HG03097 (cell line): ENCODE measurements around the gene MAP2K4.

Source experiments
- ATAC-seq: cut with Tn5 transposase; IDR thresholded peaks from one replicate; pipeline ENCODE4 v1.9.1; 2021; ENCODE audit not compliant: unreplicated experiment, low FRiP score

Gene MAP2K4

DNA sequence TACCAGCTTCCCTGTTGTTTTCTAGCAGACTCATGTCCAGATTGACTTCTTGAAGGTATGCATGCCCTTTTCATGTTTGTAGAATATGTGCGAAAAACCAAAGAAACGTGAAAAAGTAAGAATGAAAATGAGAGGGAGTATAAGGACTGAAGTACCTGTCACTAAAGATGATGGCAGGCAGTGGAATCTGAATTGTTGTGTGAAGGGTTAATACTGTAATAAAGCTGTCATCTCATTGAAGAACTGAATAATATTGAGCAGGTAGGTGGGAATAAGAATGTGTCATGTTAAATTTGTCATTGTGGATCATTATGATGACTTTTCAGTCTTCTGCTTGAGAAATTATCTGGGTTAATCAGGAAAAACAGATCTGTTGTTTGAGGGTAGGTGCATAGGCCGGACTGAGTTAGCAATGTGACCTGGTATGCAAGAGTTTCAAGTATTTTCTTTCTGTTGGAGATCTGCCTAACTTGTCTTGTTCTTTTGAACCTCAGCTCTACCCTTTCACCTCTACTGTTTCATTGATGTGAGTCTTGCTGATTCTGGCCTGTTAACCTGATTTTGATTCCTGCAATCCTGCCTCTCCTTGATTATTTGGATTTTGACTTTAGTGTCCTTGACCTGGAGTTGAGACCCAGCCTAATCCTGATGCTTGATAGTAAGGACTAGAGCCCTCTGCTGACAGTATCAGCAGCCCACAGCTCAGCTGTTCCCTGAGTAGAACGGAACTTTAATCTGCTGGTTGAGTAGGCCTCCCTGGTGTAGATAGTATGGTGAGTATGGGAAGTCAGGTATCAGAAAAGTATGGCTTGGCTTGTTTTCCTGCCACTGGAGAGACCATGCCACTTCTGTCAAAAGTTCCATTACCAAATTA lies 64.6 kb downstream of the MAP2K4 start:
- ATAC-seq = no peak

DNA sequence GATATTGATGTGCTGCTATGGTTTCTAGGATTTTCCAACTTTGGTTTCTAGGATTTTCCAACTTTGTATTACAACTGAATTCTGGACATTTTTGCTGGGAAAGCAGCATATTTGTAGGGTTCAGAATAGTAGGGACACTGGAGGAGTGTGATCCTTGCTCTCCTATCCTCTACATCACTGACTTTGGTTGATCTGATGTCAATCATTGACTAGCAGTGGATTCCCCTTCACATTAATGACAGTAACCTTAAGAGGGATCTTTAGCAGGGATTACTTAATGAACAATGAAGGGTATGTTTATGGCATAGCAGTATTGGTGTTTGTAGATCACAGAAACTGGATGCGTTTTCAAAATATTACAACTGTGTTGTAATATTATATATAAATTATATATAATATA lies 67.4 kb downstream of the MAP2K4 start:
- no peak for ATAC-seq

DNA sequence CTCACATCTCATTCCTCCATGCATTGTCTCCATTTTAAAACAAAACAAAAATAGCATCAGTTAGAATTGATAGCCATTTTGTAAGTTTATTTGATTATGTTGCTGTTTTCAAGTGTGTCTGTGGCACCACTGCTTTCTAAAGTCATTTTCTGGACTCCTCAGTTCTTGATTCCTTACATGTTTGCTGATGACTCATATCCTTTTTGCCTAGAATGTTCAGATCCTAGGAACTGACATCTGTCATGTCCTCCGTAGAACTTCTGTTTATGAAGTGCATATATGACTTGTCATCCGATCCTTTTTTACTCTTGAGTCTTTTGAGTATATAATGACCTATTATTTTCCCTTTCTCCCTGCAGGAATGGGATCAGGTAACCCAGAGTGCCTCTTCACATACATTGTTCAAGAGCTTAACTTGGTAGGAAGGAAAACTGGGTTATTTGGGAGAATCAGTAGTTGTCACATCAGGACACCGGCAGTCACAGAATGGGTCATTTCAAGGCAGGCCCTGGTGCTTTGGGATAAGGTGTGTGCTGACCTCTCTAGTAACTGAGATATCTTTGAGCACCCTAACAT lies 69.2 kb downstream of the MAP2K4 start:
- ATAC-seq = no peak

DNA sequence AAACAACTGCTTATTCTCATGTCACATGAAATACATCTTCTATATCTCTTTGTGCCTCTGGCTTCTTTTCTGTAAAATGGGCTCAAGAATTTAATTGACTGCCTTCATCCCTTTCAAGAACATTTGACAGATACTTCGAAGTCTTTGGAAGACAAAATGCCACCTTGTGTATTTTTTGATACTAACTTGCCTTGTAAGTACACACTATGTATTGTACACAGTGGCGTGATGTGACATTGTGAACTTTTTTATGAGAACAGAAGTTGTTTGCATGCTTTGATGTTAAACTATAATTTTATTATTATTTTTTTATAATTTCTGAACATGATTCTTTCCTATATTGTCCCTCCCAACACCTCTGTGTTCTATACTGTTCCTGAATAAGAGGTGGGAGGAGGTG lies 73.7 kb downstream of the MAP2K4 start:
- no peak for ATAC-seq

DNA sequence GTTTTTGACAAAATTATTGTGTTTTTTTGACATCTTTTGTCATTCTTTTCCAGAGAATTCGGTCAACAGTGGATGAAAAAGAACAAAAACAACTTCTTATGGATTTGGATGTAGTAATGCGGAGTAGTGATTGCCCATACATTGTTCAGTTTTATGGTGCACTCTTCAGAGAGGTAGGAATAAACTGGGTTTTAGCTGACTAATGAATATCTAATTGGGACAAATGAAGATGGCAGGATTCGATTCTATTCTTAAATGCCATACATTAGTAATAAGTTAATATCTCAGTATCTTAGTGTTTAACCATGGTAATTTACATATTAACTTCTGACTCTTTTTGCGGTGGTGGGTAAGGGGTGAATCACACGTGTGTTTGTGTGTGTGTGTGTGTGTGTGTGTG lies 74.8 kb downstream of the MAP2K4 start:
- ATAC-seq = no peak

DNA sequence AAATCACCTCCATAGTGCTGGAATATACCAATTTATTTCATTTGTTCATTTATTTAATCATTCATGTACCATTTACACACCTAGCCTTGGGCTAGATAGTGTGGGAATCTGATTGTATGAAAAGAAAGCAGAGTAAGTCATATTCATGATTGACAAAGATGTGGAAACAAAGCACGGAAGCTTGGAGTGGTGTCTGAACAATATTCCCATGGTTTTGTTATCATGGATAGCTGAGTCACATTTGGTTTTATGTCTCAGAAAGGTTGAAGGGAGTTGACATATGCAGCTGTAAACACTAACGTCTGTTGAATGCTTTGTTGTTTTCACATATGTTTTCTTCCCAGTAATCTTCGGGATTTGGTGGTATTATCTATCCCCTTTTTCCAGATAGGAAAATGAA lies 76.6 kb downstream of the MAP2K4 start:
- ATAC-seq = no peak

DNA sequence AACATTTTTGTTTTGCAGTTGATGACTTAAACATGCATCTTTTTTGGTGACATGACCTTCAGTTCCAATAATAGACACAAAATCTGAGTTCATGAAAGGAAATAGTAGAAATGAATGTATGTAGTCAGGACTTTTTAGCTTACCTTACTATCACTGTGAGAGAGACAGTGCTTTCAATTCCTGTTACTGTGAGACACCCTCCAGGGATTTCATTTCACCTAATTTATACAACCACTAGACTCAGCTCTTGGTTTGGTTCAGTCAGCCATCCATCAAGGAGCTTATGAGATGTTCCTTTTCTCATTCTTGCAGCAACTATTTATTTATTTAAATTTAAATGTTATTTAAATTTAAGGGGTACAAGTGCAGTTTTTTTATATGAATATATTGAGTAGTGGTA lies 77.9 kb downstream of the MAP2K4 start:
- peak; percentile 89 for ATAC-seq

DNA sequence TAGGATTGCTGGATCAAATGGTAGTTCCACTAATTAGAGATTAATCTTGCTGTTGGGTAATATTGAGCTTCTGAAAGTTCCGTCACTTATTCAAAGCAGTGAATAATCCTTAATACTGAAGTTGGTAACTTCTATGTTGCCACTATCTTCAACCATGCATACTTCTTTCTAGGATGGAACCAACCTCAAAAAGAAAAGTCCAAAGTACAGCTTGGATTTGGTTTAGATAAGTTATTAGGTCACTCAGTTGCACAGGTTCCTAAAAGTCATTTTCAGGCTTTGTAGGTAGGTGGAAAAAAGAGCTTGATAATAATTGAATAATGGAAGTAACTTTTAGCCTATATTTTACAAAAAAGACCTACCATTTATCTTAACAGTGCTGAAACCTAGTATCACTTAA lies 78.7 kb downstream of the MAP2K4 start:
- ATAC-seq = no peak

DNA sequence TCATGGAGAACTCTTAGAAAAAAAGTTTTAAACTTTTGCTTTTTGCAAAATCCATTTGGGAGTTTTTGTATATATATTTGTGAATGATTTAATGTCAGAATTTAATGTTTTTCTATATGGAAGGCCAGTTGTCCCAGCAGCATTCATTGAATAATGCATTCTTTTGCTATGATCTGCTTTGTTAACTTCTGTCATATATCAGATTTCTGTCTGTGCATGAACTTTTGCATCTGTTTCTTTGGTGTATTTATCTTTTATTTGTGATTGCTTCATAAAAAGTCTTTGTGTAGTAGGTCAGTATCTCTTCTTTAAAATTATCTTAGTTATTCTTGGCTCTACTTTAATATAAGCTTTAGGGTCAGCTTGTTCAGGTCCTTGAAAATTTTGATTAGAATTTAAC lies 84.2 kb downstream of the MAP2K4 start:
- ATAC-seq = no peak

DNA sequence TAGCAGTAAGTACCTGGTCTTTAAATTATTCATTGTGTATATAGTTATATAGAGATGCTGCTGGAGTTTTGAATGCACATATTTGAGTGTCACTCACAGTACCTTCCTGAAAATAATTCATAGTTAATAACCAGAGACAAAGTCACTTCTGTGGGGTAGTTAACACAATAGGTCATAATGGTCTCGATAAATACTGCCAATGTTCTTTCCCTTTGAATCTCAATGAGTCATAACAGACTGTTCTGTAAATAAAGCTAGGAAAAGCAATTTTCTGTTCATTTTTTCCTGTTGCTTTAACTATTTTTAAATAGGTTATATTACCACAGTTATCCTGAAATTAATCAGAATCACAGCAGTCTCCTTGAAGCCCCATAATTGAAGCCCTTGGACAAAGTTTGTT lies 87.2 kb downstream of the MAP2K4 start:
- no peak for ATAC-seq

DNA sequence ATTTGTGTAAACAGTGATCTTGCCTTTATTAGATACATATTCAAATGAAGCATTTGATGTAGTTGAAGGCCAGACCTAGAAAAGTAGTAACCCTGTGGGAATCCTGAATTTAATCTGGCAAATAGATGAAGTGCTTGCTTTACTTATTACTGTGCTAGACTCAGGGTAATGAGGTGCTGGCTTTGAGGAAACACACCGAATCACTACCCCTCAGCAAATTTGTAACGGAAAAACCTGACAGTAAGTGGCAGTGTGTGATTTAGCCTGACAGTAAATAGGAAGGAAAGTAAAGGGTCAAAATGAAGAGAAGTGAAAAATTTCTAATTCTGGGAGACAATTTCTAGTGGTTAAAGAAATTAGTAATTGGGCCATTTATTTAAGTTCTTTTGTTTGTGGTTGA lies 90.2 kb downstream of the MAP2K4 start:
- ATAC-seq = no peak

DNA sequence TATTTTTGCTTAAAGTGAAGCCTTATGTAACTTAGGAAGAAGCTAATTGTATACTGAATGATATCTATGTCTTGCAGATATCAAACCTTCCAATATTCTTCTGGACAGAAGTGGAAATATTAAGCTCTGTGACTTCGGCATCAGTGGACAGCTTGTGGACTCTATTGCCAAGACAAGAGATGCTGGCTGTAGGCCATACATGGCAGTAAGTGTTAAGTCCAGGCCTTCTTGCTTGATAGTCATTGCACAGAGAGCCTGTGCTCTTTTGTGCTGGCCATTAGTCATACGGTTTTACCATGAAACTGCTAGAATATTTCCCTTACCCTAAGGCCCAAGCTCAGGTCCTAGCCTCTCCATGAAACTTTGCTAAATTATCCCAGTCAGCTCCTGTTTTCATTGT lies 92.5 kb downstream of the MAP2K4 start:
- ATAC-seq = no peak

DNA sequence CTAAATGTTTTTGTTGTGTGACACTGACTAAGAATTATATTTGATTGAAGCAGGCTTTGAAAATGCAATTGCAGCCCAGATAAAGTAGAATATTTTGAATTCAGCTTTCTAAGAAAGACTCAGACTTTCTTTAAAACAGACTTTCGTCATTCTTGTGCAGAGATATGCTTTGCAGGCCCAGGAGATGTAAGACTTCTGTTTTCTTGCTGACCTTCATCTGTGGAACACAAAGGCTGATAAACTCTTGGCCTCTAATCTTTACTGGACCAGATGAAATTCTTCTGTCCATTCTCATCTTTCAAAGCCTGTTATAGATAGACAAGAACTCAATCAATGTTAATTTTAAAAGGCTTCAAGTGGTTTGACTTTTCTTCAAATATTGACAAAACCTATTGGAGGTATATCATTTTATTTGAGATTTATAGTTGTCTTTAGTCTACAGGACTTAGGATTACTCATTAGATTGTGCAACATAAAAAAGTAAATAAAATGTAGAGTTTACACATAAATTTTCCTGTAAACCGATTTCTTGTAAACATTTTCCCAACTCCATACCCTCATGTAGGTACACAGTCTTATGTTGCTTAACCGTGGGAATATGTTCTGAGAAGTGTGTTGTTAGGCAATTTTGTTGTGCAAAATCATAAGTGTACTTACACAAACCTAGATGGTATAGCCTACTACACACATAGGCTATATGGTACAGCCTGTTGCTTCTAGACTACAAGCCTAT lies 94.2 kb downstream of the MAP2K4 start:
- ATAC-seq = no peak

DNA sequence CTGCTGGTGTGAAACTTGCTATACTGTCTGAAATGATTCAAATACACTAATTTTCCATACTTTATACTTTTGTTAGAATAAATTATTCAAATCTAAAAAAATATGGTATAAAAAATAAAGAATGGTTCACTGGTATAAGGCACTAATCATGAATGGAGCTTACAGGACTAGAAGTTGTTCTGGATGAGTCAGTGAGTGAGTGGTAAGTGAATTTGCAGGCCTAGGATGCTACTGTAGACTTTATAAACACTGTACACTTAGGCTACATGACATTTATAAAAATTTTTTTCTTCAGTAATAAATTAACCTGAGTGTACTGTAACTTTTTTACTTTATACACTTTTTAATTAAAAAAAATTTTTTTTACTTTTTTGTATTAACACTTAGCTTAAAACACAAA lies 95.5 kb downstream of the MAP2K4 start:
- no peak for ATAC-seq

DNA sequence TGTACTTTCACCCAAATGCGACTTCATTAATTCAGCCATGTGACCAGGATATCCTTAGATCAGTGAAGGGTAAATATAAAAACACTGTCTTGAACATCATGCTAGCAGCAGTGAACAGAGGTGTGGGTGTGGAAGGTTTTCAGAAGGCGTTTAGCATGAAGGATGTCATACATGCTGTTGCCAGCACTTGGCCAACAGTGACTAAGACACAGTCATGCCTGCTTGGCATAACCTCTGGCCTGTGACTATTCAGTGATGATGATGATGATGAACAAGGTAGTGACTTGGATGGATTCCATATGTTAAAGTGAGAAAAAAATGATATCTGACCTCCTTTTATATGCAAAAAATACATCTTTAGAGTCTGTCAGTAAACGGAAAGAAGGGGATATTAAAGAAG lies 97.9 kb downstream of the MAP2K4 start:
- ATAC-seq = no peak

DNA sequence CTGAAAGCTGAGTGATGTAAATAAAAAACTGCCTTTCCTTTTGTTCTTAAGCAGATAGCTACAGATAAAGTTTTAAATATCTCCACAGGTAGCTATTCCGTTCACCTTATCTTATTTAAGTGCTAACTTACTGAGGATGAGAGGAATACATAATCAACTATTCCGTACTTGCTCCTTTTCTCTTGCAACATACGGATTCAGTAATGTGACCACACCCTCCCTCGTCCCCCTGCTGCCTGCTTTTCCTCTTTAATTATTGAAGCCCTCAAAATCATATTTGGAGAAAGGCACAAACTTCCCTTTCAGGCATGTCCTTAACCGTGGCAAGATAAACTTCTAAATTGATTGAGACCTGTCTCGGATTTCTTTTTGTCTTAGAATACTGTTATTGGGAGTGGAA lies 101.4 kb downstream of the MAP2K4 start:
- ATAC-seq = no peak

DNA sequence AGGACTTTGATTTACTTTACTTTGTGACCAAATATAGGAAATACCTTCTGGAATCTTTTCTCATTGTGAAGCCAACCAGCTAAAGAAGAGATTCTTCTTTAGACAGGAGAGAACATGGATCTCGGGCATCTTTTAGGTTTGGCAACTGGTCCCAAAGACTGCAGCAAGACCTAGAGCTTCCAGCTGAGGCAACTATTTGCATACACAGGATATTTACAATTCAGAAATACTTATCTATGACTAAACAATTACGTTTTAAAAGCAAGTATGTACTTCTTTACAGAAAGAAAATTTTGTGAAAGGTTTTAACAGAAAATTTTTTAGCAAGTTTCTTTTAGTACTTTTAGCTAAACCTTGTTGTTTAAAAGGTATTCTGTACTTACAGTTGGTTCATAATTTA lies 106.5 kb downstream of the MAP2K4 start:
- no peak for ATAC-seq

DNA sequence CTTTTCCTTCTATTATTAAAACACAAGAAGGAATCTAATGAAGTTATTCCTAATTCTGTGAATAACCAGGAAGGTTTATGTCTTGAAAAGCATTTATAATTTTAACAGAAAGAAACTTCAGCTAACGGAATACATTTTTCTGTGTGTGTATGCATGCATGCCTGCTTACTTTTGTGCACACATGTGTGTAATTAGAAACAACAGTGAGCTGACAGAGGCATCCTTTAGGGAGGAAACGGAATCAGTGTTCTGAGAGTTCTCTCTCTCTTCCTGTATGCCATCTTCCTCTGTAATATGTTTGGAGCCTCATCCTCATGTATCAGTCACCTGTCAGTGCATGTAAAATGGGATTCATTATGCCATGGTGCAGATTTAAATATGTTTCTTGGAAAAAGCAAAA lies 107.0 kb downstream of the MAP2K4 start:
- ATAC-seq = no peak

DNA sequence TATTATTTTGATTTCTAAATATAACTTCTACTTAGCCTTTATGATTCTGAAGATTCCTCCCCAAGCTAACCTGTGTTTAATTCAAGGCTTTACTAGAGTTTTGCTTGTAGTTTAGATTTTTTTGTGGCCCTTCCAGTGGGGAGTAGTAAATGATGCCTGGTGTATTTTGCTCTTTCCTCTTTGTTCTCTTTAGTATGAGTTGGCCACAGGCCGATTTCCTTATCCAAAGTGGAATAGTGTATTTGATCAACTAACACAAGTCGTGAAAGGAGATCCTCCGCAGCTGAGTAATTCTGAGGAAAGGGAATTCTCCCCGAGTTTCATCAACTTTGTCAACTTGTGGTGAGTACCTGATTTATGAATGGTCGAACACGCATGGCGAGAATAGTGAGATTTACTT lies 108.3 kb downstream of the MAP2K4 start:
- ATAC-seq = no peak

DNA sequence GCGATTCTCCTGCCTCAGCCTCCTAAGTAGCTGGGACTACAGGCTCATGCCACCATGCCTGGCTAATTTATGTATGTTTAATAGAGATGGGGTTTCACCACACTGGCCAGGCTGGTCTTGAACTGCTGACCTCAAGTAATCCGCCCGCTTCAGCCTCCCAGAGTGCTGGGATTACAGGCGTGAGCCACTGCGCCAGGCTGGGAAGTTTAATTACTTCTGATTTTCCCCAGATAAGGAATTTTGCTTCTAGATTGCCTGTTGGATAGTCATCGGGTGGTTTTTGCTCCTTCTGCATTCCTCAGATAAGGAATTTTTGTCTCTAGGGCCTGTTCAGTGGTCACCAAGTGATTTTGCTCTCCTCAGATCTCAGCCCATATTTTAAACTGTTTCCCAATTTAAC lies 112.5 kb downstream of the MAP2K4 start:
- ATAC-seq = no peak

DNA sequence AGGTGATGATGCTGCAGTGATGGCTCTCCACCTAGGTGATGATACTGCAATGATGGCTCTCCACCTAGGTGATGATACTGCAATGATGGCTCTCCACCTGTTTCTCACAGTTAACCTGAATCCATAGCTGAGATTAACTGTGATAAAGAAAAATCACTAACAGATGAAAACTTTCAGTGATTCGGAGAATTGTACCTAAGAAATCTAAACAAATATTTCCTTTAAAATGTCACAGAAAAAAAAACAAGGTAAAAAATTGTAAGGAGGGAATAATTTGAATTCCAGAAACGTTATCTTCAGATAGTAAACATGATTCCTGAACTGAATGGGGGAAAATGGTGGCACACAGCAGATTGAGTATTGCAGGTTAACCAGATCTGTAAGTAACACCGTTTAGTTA lies 113.4 kb downstream of the MAP2K4 start:
- ATAC-seq = no peak

DNA sequence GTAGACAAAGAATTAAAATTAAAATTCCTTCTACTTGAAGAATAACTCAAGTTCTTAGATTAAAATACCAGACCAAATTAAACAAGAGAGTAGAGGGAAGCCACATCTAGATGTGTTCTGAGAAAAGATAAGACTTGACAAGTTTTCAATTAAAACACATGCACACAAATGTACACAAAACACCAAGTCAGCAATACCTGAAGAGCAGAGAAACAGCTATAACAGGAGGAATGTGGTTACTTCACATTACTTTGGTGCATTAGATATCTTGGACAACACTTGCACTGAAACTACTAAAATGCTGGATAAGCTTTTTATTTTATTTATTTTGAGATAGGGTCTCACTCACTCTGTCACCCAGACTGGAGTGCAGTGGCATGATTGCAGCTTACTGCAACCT lies 113.9 kb downstream of the MAP2K4 start:
- ATAC-seq = no peak
